IMR-90 (cell line): Measurements from ENCODE around the gene DOK6. TPM values are rescaled to one million over a fixed set of nuclear protein-coding genes. Genes with fewer than 3 reads are reported as not detected.

Experiments used
- ATAC-seq: fragments of 200-7000 bp; cut with Tn5 transposase; 2 replicates; pipeline ENCODE4 v1.9.1; 2020; ENCODE audit warnings: low read depth, mild to moderate bottlenecking, moderate library complexity
- BruUV-seq: library from RNA; stranded (reverse); fragments of 400-500 nt; replicated peaks from 2 replicates; lab custom pipeline; 2021; lab: Mats Ljungman, UMichigan
- CTCF ChIA-PET: fragments of 300-600 bp; formaldehyde crosslinking; extraction: SDS; loops from one replicate; lab custom pipeline; 2021; ENCODE audit warnings: antibody characterized with exemption; lab: Yijun Ruan, JAX
- POLR2A ChIA-PET: fragments of 300-600 bp; sonication (Branson Sonifier 250); formaldehyde crosslinking; loops from one replicate; lab custom pipeline; 2022; ENCODE audit warnings: antibody characterized with exemption; ENCODE audit not compliant: unreplicated experiment; lab: Charles Lee
- DNase-seq: peaks from one replicate; pipeline ENCODE4 v3.0.0; 2013
- H2AFZ ChIP-seq: replicated peaks from 2 replicates; pipeline ENCODE3; 2013; ENCODE audit warnings: low read length, mild to moderate bottlenecking; ENCODE audit not compliant: poor library complexity
- H2AK5ac ChIP-seq: 2 replicates; pipeline ENCODE4 v1.6.1; 2013; ENCODE audit warnings: low read depth, low read length, inconsistent platforms
- H2AK9ac ChIP-seq: replicated peaks from 2 replicates; pipeline ENCODE3; 2013; ENCODE audit warnings: mild to moderate bottlenecking, low read depth, low read length, moderate library complexity; ENCODE audit not compliant: poor library complexity
- H2BK120ac ChIP-seq: 2 replicates; pipeline ENCODE4 v1.6.1; 2013; ENCODE audit warnings: low read depth, low read length, inconsistent platforms
- H2BK15ac ChIP-seq: 3 replicates; pipeline ENCODE4 v1.6.1; 2013; ENCODE audit warnings: low read depth, low read length, inconsistent platforms
- H2BK20ac ChIP-seq: 2 replicates; pipeline ENCODE4 v1.6.1; 2013; ENCODE audit warnings: low read depth, mild to moderate bottlenecking, inconsistent platforms, low read length, moderate library complexity
- H2BK5ac ChIP-seq: 2 replicates; pipeline ENCODE4 v1.6.1; 2013; ENCODE audit warnings: mild to moderate bottlenecking, low read depth, low read length, inconsistent platforms; ENCODE audit not compliant: poor library complexity, severe bottlenecking
- H3K14ac ChIP-seq: replicated peaks from 2 replicates; pipeline ENCODE4 v1.6.1; 2013; ENCODE audit warnings: low read depth, low read length, inconsistent platforms
- H3K18ac ChIP-seq: 2 replicates; pipeline ENCODE4 v1.6.1; 2013; ENCODE audit warnings: low read depth, low read length, control low read depth
- H3K23ac ChIP-seq: 2 replicates; pipeline ENCODE4 v1.6.1; 2013; ENCODE audit warnings: low read depth, low read length, inconsistent platforms
- H3K27ac ChIP-seq: 2 replicates; pipeline ENCODE4 v1.5.1; 2013; ENCODE audit warnings: mild to moderate bottlenecking, control low read depth, low read length; ENCODE audit not compliant: insufficient read depth
- H3K27me3 ChIP-seq: 2 replicates; pipeline ENCODE4 v1.6.1; 2013; ENCODE audit warnings: low read length; ENCODE audit not compliant: control insufficient read depth, insufficient read depth
- H3K36me3 ChIP-seq: 2 replicates; pipeline ENCODE4 v1.6.1; 2013; ENCODE audit warnings: low read length, mixed read lengths; ENCODE audit not compliant: control insufficient read depth, insufficient read depth
- H3K4ac ChIP-seq: 2 replicates; pipeline ENCODE4 v1.6.1; 2013; ENCODE audit warnings: low read depth, low read length, inconsistent platforms
- H3K4me1 ChIP-seq: 2 replicates; pipeline ENCODE4 v1.6.1; 2013; ENCODE audit warnings: low read length, mixed read lengths; ENCODE audit not compliant: control insufficient read depth, insufficient read depth
- H3K4me2 ChIP-seq: 2 replicates; pipeline ENCODE4 v1.6.1; 2013; ENCODE audit warnings: low read depth, mild to moderate bottlenecking, control low read depth, low read length, moderate library complexity
- H3K4me3 ChIP-seq: 2 replicates; pipeline ENCODE4 v1.5.1; 2013; ENCODE audit warnings: low read depth, mild to moderate bottlenecking, control low read depth, low read length, moderate library complexity; ENCODE audit not compliant: insufficient read depth
- H3K56ac ChIP-seq: 2 replicates; pipeline ENCODE4 v1.6.1; 2013; ENCODE audit warnings: low read length, inconsistent platforms; ENCODE audit not compliant: insufficient read depth; ENCODE audit errors: extremely low read depth
- H3K79me1 ChIP-seq, 2 experiments: 2 replicates each; pipeline ENCODE4 v1.6.1; 2013; ENCODE audit warnings: low read length in 2 of 2, inconsistent platforms in 1 of 2, low read depth in 1 of 2
- H3K9ac ChIP-seq: 2 replicates; pipeline ENCODE4 v1.6.1; 2013; ENCODE audit warnings: low read depth, low read length, control low read depth
- H3K9me1 ChIP-seq: 2 replicates; pipeline ENCODE4 v1.6.1; 2013; ENCODE audit warnings: low read length, inconsistent platforms; ENCODE audit not compliant: insufficient read depth
- H3K9me3 ChIP-seq: 2 replicates; pipeline ENCODE4 v1.6.1; 2013; ENCODE audit warnings: low read length; ENCODE audit not compliant: control insufficient read depth, insufficient read depth
- H4K20me1 ChIP-seq: 2 replicates; pipeline ENCODE4 v1.6.1; 2013; ENCODE audit warnings: low read length, inconsistent platforms; ENCODE audit not compliant: insufficient read depth
- H4K5ac ChIP-seq: 2 replicates; pipeline ENCODE4 v1.6.1; 2013; ENCODE audit warnings: mild to moderate bottlenecking, low read depth, low read length, control low read depth
- H4K8ac ChIP-seq, 2 experiments: 2 replicates each; pipeline ENCODE4 v1.6.1; 2013; ENCODE audit warnings: low read depth in 2 of 2, low read length in 2 of 2, control low read depth in 1 of 2, inconsistent platforms in 1 of 2
- H4K91ac ChIP-seq: 2 replicates; pipeline ENCODE4 v1.6.1; 2013; ENCODE audit warnings: low read depth, low read length, inconsistent platforms; ENCODE audit not compliant: insufficient read depth
- BHLHE40 ChIP-seq: fragments of 150-350 bp; IDR thresholded peaks from 2 replicates; pipeline ENCODE4 v1.6.1; 2016; ENCODE audit warnings: mild to moderate bottlenecking, low read depth, low read length
- CHD1 ChIP-seq: IDR thresholded peaks from 2 replicates; pipeline ENCODE4 v1.6.1; 2012; ENCODE audit warnings: low read depth, low read length, improper control_type of control experiment
- MAFK ChIP-seq: IDR thresholded peaks from 2 replicates; pipeline ENCODE4 v1.6.1; 2012; ENCODE audit warnings: low read depth, low read length, improper control_type of control experiment
- WGBS, 2 experiments: methylation state at CpG; one replicate each; pipeline versions ENCODE4 v1.1.5 to v1.1.7; 2013; ENCODE audit warnings: missing lambda C conversion rate in 2 of 2; ENCODE audit not compliant: insufficient read length in 1 of 2; ENCODE audit errors: extremely low coverage in 2 of 2; 5-methylcytosine and 5-hydroxymethylcytosine counted together
- dilution Hi-C: fragments of 300-500 bp; cut with HindIII; formaldehyde crosslinking; loops from one replicate; pipeline ENCODE4 v1.14.3; 2018; ENCODE audit warnings: low sequenced_read_pairs; ENCODE audit not compliant: unreplicated experiment
- in situ Hi-C: fragments of 300-500 bp; cut with MboI; formaldehyde crosslinking; loops from 3 replicates; pipeline ENCODE4 v1.14.3; 2019; ENCODE audit warnings: low sequenced_read_pairs, inconsistent platforms, mixed read lengths
- intact Hi-C: fragments of 100-400 bp; cut with micrococcal nuclease; formaldehyde crosslinking; loops from 2 replicates; pipeline ENCODE4 v1.10.0; 2022
- polyA plus RNA-seq, 3 experiments: library from polyadenylated mRNA; depleted of rRNA; stranded (reverse); fragments of >200 nt; gene quantifications; 2 replicates each; pipeline ENCODE4 v1.2.3, GENCODE V29; 2012; ENCODE audit warnings: low replicate concordance in 1 of 3
- total RNA-seq: library from RNA; depleted of rRNA; stranded (reverse); fragments of >200 nt; gene quantifications from 2 replicates; pipeline ENCODE4 v1.2.3, GENCODE V29; 2012

The DOK6 gene
- total and polyA plus RNA-seq, 2 of the 4 experiments (the other 2 are of a cell fraction): 1.9 to 2.7 TPM

- H4K91ac ChIP-seq: no peak overlapping the region
- H2AFZ ChIP-seq: no peak overlapping the region
- H2AK9ac ChIP-seq: no peak overlapping the region
- H4K8ac ChIP-seq: no peak overlapping the region
- H3K9me1 ChIP-seq: 0 out of 2 replicates have a peak, but pooled peaks cover 2% of the 10 kb centered on the region
- no peak overlapping the region for H2BK120ac ChIP-seq
- no peak overlapping the region for H3K9ac ChIP-seq
- H2BK20ac ChIP-seq: no peak overlapping the region
- H3K9me3 ChIP-seq: no peaks in the 10 kb centered on the region
- ChIA-PET CTCF (no interaction called here), POLR2A (no interaction called here)
- H2BK5ac ChIP-seq: no peak overlapping the region
- no peak for TF ChIP-seq CHD1
- TF ChIP-seq BHLHE40: no peak
- TF ChIP-seq MAFK: no peak
- no peak overlapping the region for H2BK15ac ChIP-seq
- H3K4me2 ChIP-seq: no peak overlapping the region
- H3K18ac ChIP-seq: no peak overlapping the region
- H2AK5ac ChIP-seq: no peak overlapping the region
- no peaks in the 10 kb centered on the region for H3K79me1 ChIP-seq
- H3K23ac ChIP-seq: no peak overlapping the region
- intact Hi-C loops (loop anchor here (10.0 kb wide), 1 partner anchor 316 kb away; no protein-coding TSS in a partner anchor), dilution Hi-C loops (no loop called here), in situ Hi-C loops (no loop called here)
- no peak for ATAC-seq
- BruUV-seq: no TSS peak
- H3K4me3 ChIP-seq: no peak overlapping the region
- no peak overlapping the region for H3K4ac ChIP-seq
- H4K20me1 ChIP-seq: no peaks in the 10 kb centered on the region
- DNase-seq: peak; percentile 4
- H3K4me1 ChIP-seq: peaks cover 2% of the 10 kb centered on the region; the same call in 1 of the 2 replicates
- no peaks in the 10 kb centered on the region for H3K36me3 ChIP-seq
- H3K56ac ChIP-seq: no peak overlapping the region
- H3K27me3 ChIP-seq: no peaks in the 10 kb centered on the region
- WGBS, 2 experiments: 100% methylated on average over 1 of the region's 2 CpGs; no CpG with 5 or more reads in 1 of the 2 experiments
- no peak overlapping the region for H3K14ac ChIP-seq
- no peak overlapping the region for H3K27ac ChIP-seq
- no peak overlapping the region for H4K5ac ChIP-seq
Observed at GRCh38 chr18:69759046-69759445, 358.4 kb downstream of the DOK6 start.
